NT2/D1 (cell line): ENCODE data around the gene PAH.

Source experiments
- SUZ12 ChIP-seq: IDR thresholded peaks from 2 replicates; pipeline ENCODE4 v1.6.1; 2011; ENCODE audit not compliant: insufficient read length, insufficient read depth; ENCODE audit errors: extremely low read depth
- YY1 ChIP-seq: IDR thresholded peaks from 2 replicates; pipeline ENCODE4 v1.6.1; 2011; ENCODE audit not compliant: insufficient read length, insufficient read depth

- TF ChIP-seq SUZ12: no peak
- TF ChIP-seq YY1: no peak
Measured at GRCh38 chr12:102950950-102951619, 34.0 kb upstream of the PAH start.
